GM23248 (cell line): Measurements from ENCODE around the gene HTR4.

Experiments
- EZH2 ChIP-seq: fragments of 200-600 bp; sonication (generic); IDR thresholded peaks from 2 replicates; pipeline ENCODE4 v1.6.1; 2018; ENCODE audit warnings: antibody characterized with exemption, mild to moderate bottlenecking; ENCODE audit not compliant: insufficient read depth, poor library complexity, severe bottlenecking
- EZH2phosphoT487 ChIP-seq: fragments of 200-600 bp; sonication (generic); IDR thresholded peaks from 2 replicates; pipeline ENCODE4 v1.6.1; 2018; ENCODE audit warnings: antibody characterized with exemption, moderate library complexity, mild to moderate bottlenecking, low read depth; ENCODE audit not compliant: insufficient read depth

DNA sequence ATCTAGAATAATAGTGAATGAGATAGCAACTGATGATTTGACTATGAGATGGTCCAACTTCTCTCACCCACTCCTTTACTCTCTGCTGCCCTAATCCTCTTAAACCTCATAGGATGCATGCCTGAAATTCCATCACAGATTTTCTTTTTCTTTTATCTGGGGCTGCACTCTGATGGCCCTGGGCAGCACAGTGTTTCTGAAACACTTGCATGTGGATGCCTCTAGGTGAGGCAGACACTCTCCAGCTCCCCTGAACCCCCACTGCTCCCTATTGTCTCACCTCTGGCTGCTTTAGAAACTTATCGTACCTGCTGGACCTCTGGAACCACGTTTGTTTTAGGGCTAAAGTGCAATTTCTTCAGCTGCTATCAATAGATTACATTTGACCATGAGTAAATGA lies 67.5 kb downstream of the HTR4 start:
- TF ChIP-seq EZH2phosphoT487 (no peak), EZH2 (no peak)
